DMS 273 (cell line): ENCODE results near the gene NPAS1.
"Not testable (repeated sequence)": the region's sequence is repeated elsewhere in the genome, so short reads cannot be mapped to it uniquely, and the experiment has no call there.

Experiments
- DNase-seq: peaks from one replicate; lab custom pipeline; 2025; ENCODE audit not compliant: unreplicated experiment; lab: John Stamatoyannopoulos, UW

The NPAS1 gene

DNA sequence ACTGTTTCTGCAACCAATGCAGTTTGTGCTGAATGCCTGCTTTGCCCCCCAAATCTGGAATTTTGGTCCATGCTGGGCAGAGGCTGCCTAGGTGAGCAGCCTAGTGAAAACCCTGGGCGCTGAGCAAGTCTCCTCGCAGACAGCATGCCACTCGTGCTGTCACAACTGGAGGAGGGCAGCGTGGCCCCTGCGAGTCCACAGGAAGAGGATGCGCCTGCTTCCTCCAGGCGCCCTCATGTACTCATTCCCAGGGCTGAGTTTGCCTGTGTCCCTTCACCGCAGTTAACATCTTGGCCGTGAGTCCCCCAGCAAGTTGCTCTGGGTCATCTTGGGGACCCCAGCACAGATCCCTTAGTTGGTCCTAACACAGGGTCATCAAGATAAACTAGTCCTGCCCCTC lies 55.0 kb downstream of the NPAS1 start:
- DNase-seq = no peak

DNA sequence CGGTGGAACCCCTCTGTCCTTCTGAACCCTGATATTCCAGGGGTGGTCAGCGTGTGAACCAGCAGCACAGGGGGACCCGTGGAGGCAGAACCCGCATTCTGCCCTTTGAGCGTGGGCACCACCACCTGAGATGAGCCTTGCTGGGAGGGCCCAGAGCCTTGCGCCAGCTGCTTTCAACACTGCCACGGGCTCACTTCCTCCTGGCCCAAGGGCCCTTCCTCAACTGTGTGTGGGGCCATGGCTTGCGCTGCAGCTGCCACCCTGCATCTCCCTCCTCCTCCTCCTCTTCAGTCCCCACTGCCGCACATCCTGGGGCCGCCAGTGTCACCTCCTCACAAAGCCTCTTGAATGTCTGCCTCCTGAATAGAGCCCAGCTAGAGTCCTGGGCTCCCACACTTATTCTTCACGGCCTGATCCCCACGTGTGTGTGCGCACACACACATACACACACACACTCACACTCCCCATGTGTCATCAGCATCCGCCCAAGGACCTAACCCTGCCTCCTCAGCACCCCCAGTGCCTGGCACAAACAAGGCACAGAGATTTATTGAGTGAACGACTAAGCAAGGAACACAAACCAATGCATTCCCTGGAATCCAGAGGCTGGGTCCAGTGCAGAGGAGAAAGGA lies 55.7 kb downstream of the NPAS1 start:
- DNase-seq = no peak

DNA sequence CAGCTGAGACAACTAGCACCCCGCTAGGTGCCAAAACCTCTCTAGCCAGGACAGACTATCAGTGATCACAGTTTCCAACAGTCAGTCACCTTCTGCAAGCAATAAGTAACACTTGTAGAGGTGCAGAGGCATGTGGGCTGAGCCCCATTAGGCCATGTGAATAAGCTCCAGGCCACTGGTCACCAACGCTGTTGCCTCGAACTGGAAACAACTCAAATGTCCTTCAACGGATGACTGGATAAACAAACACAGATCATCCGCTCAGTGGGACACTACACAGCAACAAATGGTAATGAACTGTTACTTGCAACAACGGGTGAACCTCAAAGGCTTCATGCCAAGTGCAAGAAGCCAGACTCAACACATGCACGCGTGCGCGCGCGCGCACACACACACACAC lies 56.3 kb downstream of the NPAS1 start:
- DNase-seq = no peak

DNA sequence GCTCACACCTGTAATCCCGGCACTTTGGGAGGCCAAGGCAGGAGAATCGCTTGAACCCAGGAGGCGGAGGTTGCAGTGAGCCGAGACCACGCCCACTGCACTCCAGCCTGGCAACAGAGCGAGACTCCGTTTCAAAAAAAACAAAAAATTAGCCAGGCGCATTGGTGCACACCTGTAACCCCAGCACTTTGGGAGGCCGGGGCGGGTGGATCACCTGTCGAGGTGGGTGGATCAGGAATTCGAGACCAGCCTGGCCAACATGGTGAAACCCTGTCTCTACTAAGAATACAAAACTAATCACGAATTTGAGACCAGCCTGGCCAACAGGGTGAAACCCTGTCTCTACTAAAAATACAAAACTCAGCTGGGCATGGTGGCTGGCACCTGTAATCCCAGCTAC lies 58.7 kb downstream of the NPAS1 start:
- not testable (repeated sequence) for DNase-seq

DNA sequence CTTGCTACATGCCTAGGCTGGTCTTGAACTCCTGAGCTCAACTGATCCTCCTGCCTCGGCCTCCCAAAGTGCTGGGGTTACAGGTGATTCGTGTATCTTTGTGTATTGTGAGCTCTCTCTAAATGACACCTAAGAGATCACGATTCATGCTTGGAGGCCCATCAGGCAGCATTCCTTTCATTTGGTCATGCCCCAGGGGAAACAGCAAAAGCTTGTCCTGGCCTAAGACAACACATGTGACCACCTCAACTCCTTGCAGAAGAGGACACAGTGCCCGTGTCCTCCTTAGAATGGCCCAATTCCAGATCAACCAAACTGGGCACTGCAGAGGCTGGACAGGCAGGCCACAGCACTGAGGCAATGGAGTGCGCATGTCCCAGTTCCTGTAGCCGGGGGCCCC lies 61.5 kb downstream of the NPAS1 start:
- no peak for DNase-seq

DNA sequence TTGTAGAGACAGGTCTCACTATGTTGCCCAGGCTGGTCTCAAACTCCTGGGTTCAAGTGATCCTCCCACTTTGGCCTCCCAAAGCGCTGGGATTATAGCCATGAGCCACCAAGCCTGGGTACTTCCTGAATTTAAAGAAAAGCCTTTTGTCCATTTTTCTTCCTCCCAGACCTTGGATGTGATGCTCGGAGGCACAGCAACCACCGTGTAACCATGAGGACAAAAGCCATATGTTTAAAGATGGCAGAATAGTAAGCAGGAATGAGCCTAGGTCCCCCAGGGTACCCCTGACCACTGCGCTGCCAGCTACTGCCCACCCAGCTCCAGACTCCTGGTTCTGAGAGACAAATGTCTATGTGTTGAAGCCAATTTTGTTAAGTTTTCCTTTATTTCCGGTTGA lies 62.9 kb downstream of the NPAS1 start:
- no peak for DNase-seq

DNA sequence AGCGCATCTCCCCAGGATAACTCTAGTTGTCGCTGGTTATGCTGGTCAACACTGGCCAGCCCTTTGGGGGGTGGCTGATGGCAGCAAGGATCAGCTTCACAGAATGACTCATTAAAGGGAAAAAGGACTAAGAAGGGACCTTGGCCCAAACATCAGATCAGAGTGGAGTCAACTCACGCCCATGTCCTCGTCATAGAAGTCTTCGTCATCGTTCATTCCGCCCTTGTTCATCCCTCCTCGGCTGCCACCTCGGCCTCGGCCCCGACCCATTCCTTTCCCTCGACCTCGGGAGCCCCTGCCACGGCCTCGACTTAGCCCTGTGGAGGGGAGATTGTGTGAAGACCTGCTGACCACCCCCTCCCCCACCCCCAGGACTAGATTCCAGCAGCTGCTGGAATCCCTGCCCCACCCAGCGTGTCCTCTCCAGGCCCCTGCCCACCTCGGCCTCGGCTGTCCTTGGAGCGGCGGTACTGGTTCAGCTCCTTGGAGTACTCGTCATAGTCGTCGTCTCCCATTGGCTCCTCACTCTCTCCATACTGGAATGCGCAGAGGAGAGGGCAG lies 65.3 kb downstream of the NPAS1 start:
- DNase-seq = no peak

DNA sequence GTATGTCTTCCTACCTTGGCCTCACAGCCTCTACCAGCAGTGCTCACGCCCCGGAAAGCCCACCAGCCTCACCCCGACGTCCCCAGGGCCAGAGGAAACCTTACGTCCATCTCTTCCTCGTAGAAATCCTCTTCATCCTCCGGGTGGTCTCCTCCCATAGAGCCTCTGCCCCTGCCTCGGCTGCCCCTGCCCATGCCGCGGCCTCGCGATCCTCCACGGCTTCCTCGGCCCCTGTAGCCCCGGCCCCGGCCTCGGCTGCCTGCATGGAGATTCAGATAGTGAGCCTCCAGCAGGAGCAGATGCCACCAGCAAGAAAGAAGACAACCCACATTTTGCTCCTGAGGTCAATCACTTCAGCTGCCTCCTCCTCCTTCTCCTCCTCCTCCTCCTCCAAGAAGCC lies 66.6 kb downstream of the NPAS1 start:
- no peak for DNase-seq

DNA sequence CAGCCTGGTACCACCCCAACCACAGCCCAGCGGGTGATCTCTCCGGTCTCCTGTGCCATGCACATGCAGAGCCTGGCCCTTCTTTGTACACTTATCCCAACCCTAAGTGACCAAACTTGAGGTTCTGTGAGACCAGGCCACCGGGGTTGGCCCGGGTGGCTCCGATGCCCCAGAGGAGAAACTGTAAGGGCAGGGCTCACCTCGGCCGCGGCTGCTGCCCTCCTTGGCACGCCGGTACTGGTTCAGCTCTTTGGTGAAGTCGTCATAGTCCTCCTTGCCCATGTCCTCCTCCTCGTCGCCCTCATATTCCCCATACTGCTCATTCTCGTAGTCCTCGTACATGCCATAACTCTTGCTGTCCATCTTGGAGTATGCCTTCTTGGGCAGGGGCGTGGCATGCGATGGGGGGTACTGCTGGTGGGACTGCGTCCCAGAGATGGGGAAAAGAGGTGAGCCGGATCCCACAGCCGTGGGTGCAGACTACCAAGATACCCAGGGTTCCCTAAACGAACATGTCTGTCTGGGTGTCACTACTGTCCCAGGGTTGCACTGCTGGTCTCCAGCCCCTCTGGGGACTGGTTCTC lies 70.2 kb downstream of the NPAS1 start:
- DNase-seq = no peak

DNA sequence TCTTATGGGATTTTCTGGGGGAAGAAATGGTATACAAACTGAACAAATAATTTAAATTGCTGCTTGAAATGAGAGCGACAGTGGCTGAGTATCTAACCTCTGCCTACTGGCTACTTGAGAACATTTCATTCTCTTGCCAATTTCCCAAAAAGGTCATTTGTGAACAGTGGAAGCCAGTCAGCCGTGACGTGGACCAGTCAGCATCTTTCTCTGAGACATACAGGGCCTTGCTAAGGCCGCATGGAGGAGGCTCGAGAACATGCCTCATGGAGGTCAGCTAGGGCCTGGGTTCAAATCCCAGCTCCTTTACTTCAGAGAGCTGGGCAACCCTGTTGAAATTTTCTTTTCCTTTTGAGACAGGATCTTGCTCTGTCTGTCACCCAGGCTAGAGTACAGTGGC lies 73.6 kb downstream of the NPAS1 start:
- no peak for DNase-seq

DNA sequence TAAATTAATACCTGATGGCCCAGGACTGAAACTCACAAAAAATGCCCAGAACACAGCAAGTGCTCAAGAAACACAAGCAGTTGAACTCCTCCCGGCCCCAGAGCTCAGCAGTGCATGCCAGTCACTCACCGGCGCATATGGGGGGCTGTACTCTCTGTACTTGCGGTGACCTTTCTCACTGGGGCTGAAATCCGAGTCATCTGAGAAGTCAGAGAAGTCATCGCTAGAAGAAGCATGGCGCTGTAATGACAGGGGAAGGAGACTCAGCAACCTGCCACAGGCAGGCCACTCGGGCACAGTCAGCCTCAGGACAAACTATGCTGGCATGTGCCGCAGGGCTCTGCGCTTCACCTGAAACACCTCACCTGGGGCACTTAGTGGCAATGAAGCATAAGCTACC lies 74.2 kb downstream of the NPAS1 start:
- DNase-seq = no peak

DNA sequence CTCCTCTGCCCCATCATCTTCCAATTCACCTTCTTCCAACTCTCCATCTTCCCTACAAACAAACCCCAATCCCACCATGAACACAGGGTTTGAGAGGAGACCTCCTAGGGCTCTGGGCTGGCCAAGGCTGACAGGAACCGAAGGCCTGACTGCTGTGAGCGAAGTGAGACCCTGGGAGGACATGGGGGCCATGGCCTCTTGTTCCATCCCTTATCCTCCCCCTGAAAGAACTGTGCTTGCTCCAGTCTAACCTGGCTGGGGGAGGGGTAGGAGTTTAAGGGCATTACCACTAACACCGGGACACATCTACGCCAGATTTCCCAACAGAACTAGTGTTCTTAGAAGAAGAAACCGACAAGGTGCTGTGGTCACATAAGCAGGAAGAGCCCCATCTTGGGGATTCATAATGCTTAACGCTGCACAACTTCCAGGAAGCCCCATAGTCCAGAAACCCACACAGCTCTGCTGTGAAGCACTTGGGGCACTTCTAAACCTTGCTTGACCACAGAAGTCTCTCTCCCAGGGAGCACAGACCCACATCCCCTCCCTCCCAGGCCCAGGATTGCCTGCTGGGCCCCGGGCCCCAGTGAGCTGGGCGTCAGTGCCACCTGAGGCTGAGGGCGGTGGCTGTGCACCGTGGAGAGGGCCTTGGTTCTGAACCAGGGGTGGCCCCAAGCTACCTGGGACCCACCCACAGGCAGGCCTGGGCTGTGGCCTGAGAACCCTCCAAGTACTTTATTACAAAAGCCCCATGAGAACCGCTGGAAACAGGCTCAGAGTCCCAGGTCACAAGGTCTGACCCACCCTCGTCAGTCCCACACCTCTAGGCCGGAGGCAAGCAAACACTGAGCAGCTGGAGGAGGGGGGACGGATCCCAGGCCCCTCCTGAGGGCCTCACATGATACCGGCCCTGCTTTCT lies 75.2 kb downstream of the NPAS1 start:
- no peak for DNase-seq
